Effector memory CD4-positive, alpha-beta T cell (primary cell): ENCODE data around the gene DIO1.
"Not testable (repeated sequence)": the region's sequence is repeated elsewhere in the genome, so short reads cannot be mapped to it uniquely, and the experiment has no call there.

Experiments used
- DNase-seq, 3 donors: peaks; one replicate each; pipeline ENCODE4 v3.0.0-alpha.2; 2020
- H3K27ac ChIP-seq: 2 replicates; pipeline ENCODE4 v1.7.0; 2013; ENCODE audit warnings: mild to moderate bottlenecking, low read length, moderate library complexity; ENCODE audit not compliant: insufficient read depth, poor library complexity, severe bottlenecking
- H3K27me3 ChIP-seq: replicated peaks from 2 replicates; pipeline ENCODE4 v1.7.0; 2013; ENCODE audit warnings: mild to moderate bottlenecking, low read length; ENCODE audit not compliant: insufficient read depth, control insufficient read depth, poor library complexity, severe bottlenecking
- H3K36me3 ChIP-seq: 2 replicates; pipeline ENCODE4 v1.7.0; 2013; ENCODE audit warnings: mild to moderate bottlenecking, low read length, moderate library complexity; ENCODE audit not compliant: control insufficient read depth, insufficient read depth
- H3K4me1 ChIP-seq: 2 replicates; pipeline ENCODE4 v1.7.0; 2013; ENCODE audit warnings: low read length, mild to moderate bottlenecking; ENCODE audit not compliant: control insufficient read depth, insufficient read depth, poor library complexity, severe bottlenecking
- H3K4me3 ChIP-seq: 2 replicates; pipeline ENCODE4 v1.7.0; 2013; ENCODE audit warnings: low read length, low read depth, mild to moderate bottlenecking; ENCODE audit not compliant: insufficient read depth, poor library complexity, severe bottlenecking
- H3K9me3 ChIP-seq: 2 replicates; pipeline ENCODE4 v1.7.0; 2013; ENCODE audit warnings: mild to moderate bottlenecking, low read length, moderate library complexity; ENCODE audit not compliant: control insufficient read depth

DIO1 gene

GRCh38 chr1:53871773-53872484, 22.1 kb upstream of the DIO1 start:
- Histone ChIP-seq H3K4me3 (no peak overlapping the region), H3K36me3 (peaks cover 39% of the 10 kb centered on the region), H3K4me1 (no peaks in the 10 kb centered on the region), H3K9me3 (no peaks in the 10 kb centered on the region), H3K27me3 (no peaks in the 10 kb centered on the region), H3K27ac (no peak overlapping the region)
- DNase-seq: no peak

GRCh38 chr1:53875150-53875549, 18.8 kb upstream of the DIO1 start:
- H3K27me3 ChIP-seq, H3K27ac ChIP-seq, H3K9me3 ChIP-seq, DNase-seq, H3K4me3 ChIP-seq, H3K4me1 ChIP-seq: not testable (repeated sequence)
- H3K36me3 ChIP-seq: peaks cover 34% of the 10 kb centered on the region

DNA sequence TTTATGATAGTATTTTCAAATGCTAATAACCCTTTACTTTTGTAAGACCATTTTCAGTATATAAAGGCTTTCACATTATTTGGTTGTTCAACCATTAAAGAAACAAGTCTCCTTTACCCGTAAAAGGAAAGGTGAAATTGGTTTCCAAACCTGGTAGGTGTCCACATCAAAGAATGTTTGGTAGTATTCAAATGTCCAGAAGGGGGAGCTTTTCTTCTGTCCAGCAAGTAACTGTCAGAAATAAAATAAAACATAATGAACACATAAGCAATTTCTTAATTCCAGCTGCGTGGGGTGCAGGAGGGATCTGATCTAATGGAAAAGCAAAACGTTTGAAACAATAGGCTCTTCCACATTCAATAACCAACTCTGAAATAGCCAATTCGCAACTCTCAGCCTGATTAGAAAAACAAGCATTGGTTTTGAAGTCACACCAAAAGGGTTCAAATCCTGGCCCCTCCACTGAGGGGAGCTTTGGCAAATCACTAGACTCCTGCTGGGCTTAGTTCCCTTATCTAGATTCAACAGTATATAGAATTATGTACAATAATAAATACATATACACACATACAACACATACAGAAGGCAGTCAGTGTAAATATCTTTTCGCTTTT, 15.4 kb upstream of the DIO1 start:
- Histone ChIP-seq H3K27ac (no peak overlapping the region), H3K36me3 (peaks cover 35% of the 10 kb centered on the region), H3K4me1 (no peaks in the 10 kb centered on the region), H3K27me3 (no peaks in the 10 kb centered on the region), H3K9me3 (no peaks in the 10 kb centered on the region), H3K4me3 (no peak overlapping the region)
- DNase-seq: no peak

DNA sequence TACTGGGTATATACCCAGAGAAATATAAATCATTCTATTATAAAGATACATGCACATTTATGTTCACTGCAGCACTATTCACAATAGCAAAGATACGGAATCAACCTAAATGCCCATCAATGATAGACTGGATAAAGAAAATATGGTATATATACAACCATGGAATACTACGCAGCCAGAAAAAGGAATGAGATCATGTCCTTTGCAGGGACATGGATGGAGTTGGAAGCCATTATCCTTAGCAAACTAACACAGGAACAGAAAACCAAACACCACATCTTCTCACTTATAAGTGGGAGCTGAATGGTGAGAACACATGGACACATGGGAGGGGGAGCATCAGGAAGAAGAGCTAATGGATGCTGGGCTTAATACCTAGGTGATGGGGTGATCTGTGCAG, 12.1 kb upstream of the DIO1 start:
- H3K4me1 ChIP-seq, H3K27me3 ChIP-seq, DNase-seq, H3K27ac ChIP-seq, H3K4me3 ChIP-seq, H3K9me3 ChIP-seq: not testable (repeated sequence)
- peaks cover 30% of the 10 kb centered on the region for H3K36me3 ChIP-seq

- H3K27ac ChIP-seq, H3K9me3 ChIP-seq, H3K27me3 ChIP-seq, DNase-seq, H3K4me1 ChIP-seq, H3K4me3 ChIP-seq: not testable (repeated sequence)
- H3K36me3 ChIP-seq: peaks cover 24% of the 10 kb centered on the region
Observed at GRCh38 chr1:53883600-53883999, 10.4 kb upstream of the DIO1 start.

- no peaks in the 10 kb centered on the region for H3K9me3 ChIP-seq
- H3K4me3 ChIP-seq: peak overlapping the region; percentile 91
- peaks cover 4% of the 10 kb centered on the region for H3K4me1 ChIP-seq
- no peak overlapping the region for H3K27ac ChIP-seq
- no peak for DNase-seq
- peaks cover under 1% of the 10 kb centered on the region for H3K36me3 ChIP-seq
- no peaks in the 10 kb centered on the region for H3K27me3 ChIP-seq
Observed at GRCh38 chr1:53888681-53889080, 5.3 kb upstream of the DIO1 start.

DNA sequence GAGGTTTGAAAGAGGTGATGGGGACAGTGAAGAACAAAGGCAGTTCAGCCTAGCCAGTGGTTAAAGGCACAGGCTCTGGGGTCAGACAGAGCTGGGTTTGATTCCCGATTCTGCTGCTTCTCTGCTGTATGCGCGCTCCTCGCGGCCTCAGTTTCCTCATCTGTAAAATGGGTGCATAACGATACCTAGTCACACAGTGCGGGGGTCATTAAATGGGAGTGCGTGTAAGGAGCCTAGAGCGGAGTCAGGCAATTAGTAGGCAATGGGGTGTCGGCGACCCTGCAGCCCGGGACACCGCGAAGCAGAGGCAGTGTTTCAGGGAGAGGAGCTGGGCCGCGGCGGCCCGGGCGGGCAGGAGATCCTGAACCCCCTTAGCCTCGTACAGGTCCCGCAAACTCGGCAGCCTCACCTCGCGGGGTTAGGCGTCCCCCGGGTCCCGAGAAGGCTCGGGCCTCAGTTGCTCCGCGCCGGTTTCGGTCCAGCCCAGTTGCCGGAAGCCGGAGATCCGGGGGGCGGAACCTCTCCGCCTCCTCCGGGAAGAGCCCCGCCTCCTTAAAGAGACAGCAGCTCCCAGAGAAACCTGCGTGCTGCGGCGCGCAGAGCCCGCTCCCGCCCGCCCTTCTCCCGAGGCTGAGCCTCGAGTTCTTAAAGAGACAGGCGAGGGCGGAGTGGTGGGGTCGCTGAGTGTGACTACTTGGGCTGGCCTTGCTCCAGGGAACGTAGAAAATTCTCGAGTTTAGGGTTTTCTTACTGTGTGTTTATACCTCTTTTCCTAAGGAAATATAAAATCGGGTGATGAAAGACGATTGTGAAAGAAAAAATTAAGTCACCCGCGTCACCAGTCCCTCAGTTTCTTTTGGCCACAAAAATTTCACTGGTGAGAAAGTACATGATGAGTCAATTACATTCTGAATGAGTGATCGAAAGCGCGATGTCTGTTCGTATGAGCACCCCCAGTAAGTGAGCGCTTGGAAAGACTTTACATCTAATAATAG, 4.4 kb upstream of the DIO1 start, which contains the start of gene YIPF1:
Gene YIPF1, minus strand, starts transcription at position 494 of the 995 bp plus-strand sequence. CDS start 860 bp downstream, outside the sequence.
- Histone ChIP-seq H3K36me3 (no peaks in the 10 kb centered on the region), H3K27me3 (no peaks in the 10 kb centered on the region), H3K4me1 (peaks cover 4% of the 10 kb centered on the region), H3K27ac (peak within 1 kb of the TSS; percentile 62), H3K4me3 (peak within 1 kb of the TSS; percentile 91), H3K9me3 (no peaks in the 10 kb centered on the region)
- peak; percentile 72 to 78 (median 77) for DNase-seq

GRCh38 chr1:53890522-53890941, 3.5 kb upstream of the DIO1 start:
- Histone ChIP-seq H3K9me3 (no peaks in the 10 kb centered on the region), H3K27ac (peak overlapping the region; percentile 62), H3K36me3 (no peaks in the 10 kb centered on the region), H3K4me3 (peak overlapping the region; percentile 91), H3K27me3 (no peaks in the 10 kb centered on the region), H3K4me1 (peaks cover 4% of the 10 kb centered on the region)
- DNase-seq: no peak

DNA sequence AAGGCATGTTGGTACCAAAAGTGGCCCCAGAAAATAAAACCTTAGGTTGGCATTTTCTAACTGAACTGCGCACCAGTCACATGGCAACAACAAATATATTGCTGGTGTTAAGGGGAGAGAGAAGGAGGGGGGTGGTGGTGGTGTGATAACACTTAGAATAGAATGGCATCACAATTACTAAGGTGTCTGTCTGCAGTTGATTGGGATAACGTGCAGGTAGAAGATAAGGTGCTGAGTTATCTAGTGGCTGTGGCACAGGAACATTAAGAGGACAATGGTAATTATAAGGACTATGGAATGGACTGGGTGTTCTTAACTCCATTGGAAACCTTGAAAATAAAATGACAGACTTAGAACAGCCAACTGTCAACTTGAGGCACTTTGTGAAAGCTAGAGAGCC, 3.0 kb upstream of the DIO1 start:
- Histone ChIP-seq H3K27ac (no peak overlapping the region), H3K4me1 (peaks cover 4% of the 10 kb centered on the region), H3K36me3 (no peaks in the 10 kb centered on the region), H3K4me3 (no peak overlapping the region), H3K27me3 (no peaks in the 10 kb centered on the region), H3K9me3 (no peaks in the 10 kb centered on the region)
- DNase-seq: no peak
